ENCODE measurements around the gene OXA1L.
A peak's percentile ranks its signal among the peaks of the same experiment; 100 is the strongest.
"Not testable (repeated sequence)": the region's sequence is repeated elsewhere in the genome, so short reads cannot be mapped to it uniquely, and the experiment has no call there.

Gene OXA1L

GRCh38 chr14:22774011-22774706 is 7.7 kb downstream of the OXA1L start:
- TF ChIP-seq CTCF (IDR thresholded peaks at IDR 0.05; ENCODE audit: low read depth, low read length): no peak
- in situ Hi-C loops (cut with HindIII; ENCODE audit: low sequenced_read_pairs): no loop called here

GRCh38 chr14:22776215-22776614 is 9.7 kb downstream of the OXA1L start:
- DNase-seq (ENCODE audit: low read depth, low spot score): no peak
- no peak for TF ChIP-seq CTCF (IDR thresholded peaks at IDR 0.05; ENCODE audit: low read depth, low read length)
- H3K4me3 ChIP-seq (ENCODE audit: low read depth, low read length): no peak overlapping the region
- in situ Hi-C loops (cut with HindIII; ENCODE audit: low sequenced_read_pairs): no loop called here

More at GRCh38 chr14:22774011-22774706, 7.7 kb downstream of the OXA1L start:
- no peak overlapping the region for H3K4me3 ChIP-seq (ENCODE audit: low read depth, low read length)
- no peak for DNase-seq (ENCODE audit: low read depth, low spot score)

- in situ Hi-C loops (cut with HindIII; ENCODE audit: low sequenced_read_pairs); DNase-seq (ENCODE audit: low read depth, low spot score); H3K4me3 ChIP-seq (ENCODE audit: low read depth, low read length): not testable (repeated sequence)
Measured at GRCh38 chr14:22776849-22777248, 10.4 kb downstream of the OXA1L start.

- in situ Hi-C loops (cut with HindIII; ENCODE audit: low sequenced_read_pairs): no loop called here
- no peak for DNase-seq (ENCODE audit: low read depth, low spot score)
- H3K4me3 ChIP-seq (ENCODE audit: low read depth, low read length): no peak overlapping the region
- no peak for TF ChIP-seq CTCF (IDR thresholded peaks at IDR 0.05; ENCODE audit: low read depth, low read length)
Measured at GRCh38 chr14:22778084-22778483, 11.6 kb downstream of the OXA1L start.

GRCh38 chr14:22780105-22780679 is 13.7 kb downstream of the OXA1L start:
- no peak overlapping the region for H3K4me3 ChIP-seq (ENCODE audit: low read depth, low read length)
- in situ Hi-C loops (cut with HindIII; ENCODE audit: low sequenced_read_pairs): no loop called here
- TF ChIP-seq CTCF (IDR thresholded peaks at IDR 0.05; ENCODE audit: low read depth, low read length): no peak
- peak; percentile 6 for DNase-seq (ENCODE audit: low read depth, low spot score)

GRCh38 chr14:22780941-22781300 is 14.4 kb downstream of the OXA1L start:
- no peak for TF ChIP-seq CTCF (IDR thresholded peaks at IDR 0.05; ENCODE audit: low read depth, low read length)
- no peak for DNase-seq (ENCODE audit: low read depth, low spot score)
- no peak overlapping the region for H3K4me3 ChIP-seq (ENCODE audit: low read depth, low read length)
- in situ Hi-C loops (cut with HindIII; ENCODE audit: low sequenced_read_pairs): no loop called here

- no peak overlapping the region for H3K4me3 ChIP-seq (ENCODE audit: low read depth, low read length)
- in situ Hi-C loops (cut with HindIII; ENCODE audit: low sequenced_read_pairs): no loop called here
- peak; percentile 59 for DNase-seq (ENCODE audit: low read depth, low spot score)
- no peak for TF ChIP-seq CTCF (IDR thresholded peaks at IDR 0.05; ENCODE audit: low read depth, low read length)
Measured at GRCh38 chr14:22781301-22781991, 15.0 kb downstream of the OXA1L start.

All from astrocyte of the spinal cord (primary cell).